Panc1 (cell line): Measurements from ENCODE around the gene SDC3. TPM values are rescaled to one million over a fixed set of nuclear protein-coding genes. Genes with fewer than 3 reads are reported as not detected.

Source experiments
- ATAC-seq: fragments of 200-7000 bp; cut with Tn5 transposase; 2 replicates; pipeline ENCODE4 v1.9.1; 2020; ENCODE audit warnings: mild to moderate bottlenecking, moderate library complexity
- BruUV-seq: library from RNA; stranded (reverse); fragments of 400-500 nt; replicated peaks from 2 replicates; lab custom pipeline; 2021; lab: Mats Ljungman, UMichigan
- CTCF ChIA-PET: fragments of 300-600 bp; sonication (Branson Sonifier 250); formaldehyde crosslinking; loops from one replicate; lab custom pipeline; 2022; ENCODE audit warnings: antibody characterized with exemption; lab: Charles Lee
- POLR2A ChIA-PET: fragments of 300-600 bp; sonication (Branson Sonifier 250); formaldehyde crosslinking; loops from one replicate; lab custom pipeline; 2022; ENCODE audit warnings: antibody characterized with exemption; lab: Charles Lee
- DNase-seq: peaks from one replicate; pipeline ENCODE4 v3.0.0-alpha.2; 2010; ENCODE audit warnings: low read depth, low spot score
- H3K27ac ChIP-seq: 2 replicates; pipeline ENCODE4 v1.5.1; 2011; ENCODE audit warnings: mild to moderate bottlenecking, low read length, inconsistent platforms
- H3K27me3 ChIP-seq: fragments of 200-500 bp; sonication (Bioruptor generic); 2 replicates; pipeline ENCODE4 v1.6.0; 2014; ENCODE audit warnings: low read length, inconsistent platforms; ENCODE audit not compliant: control insufficient read depth, insufficient read depth
- H3K36me3 ChIP-seq: fragments of 200-500 bp; sonication (Bioruptor generic); 2 replicates; pipeline ENCODE4 v1.5.1; 2014; ENCODE audit warnings: inconsistent platforms, mild to moderate bottlenecking, low read length, moderate library complexity; ENCODE audit not compliant: control insufficient read depth, insufficient read depth
- H3K4me1 ChIP-seq: 2 replicates; pipeline ENCODE4 v1.5.1; 2011; ENCODE audit warnings: inconsistent platforms, mild to moderate bottlenecking, low read length, moderate library complexity; ENCODE audit not compliant: control insufficient read depth, insufficient read depth
- H3K4me3 ChIP-seq, 2 experiments: 2 replicates each; pipeline ENCODE4 v1.5.1; 2011 to 2012; ENCODE audit warnings: low read depth in 2 of 2, low read length in 2 of 2, mild to moderate bottlenecking in 2 of 2, inconsistent platforms in 1 of 2, moderate library complexity in 1 of 2
- H3K9me3 ChIP-seq: fragments of 200-500 bp; sonication (Bioruptor generic); 2 replicates; pipeline ENCODE4 v1.5.1; 2014; ENCODE audit warnings: low read depth, mild to moderate bottlenecking, inconsistent platforms, low read length, moderate library complexity; ENCODE audit not compliant: control insufficient read depth, insufficient read depth
- POLR2AphosphoS5 ChIP-seq: IDR thresholded peaks from 2 replicates; pipeline ENCODE4 v1.6.1; 2012; ENCODE audit warnings: mild to moderate bottlenecking, low read depth, low read length, moderate library complexity
- SIN3A ChIP-seq: IDR thresholded peaks from 2 replicates; pipeline ENCODE4 v1.6.1; 2012; ENCODE audit warnings: low read depth, mild to moderate bottlenecking, low read length, moderate library complexity, borderline replicate concordance; ENCODE audit not compliant: insufficient read depth
- TCF7L2 ChIP-seq: IDR thresholded peaks from 2 replicates; pipeline ENCODE4 v1.6.1; 2011; ENCODE audit warnings: mild to moderate bottlenecking, low read depth, low read length, inconsistent platforms
- in situ Hi-C: cut with HindIII; loops from 2 replicates; pipeline ENCODE4 v1.10.0; 2016; ENCODE audit warnings: low sequenced_read_pairs, low pct_unique_long_range_greater_than_20kb
- intact Hi-C: fragments of 100-400 bp; cut with micrococcal nuclease; formaldehyde crosslinking; loops from one replicate; pipeline ENCODE4 v1.10.0; 2022; ENCODE audit not compliant: unreplicated experiment
- total RNA-seq: library from RNA; stranded (reverse); gene quantifications from one replicate; pipeline ENCODE4 v1.2.1, GENCODE V29; 2021; ENCODE audit not compliant: unreplicated experiment
- TF ChIP-seq, protein P1 (sequence below): fragments of 450-650 bp; IDR thresholded peaks from 2 replicates; pipeline ENCODE4 v1.5.1; 2017; ENCODE audit warnings: mild to moderate bottlenecking
- TF ChIP-seq, protein P2 (sequence below), 2 experiments: IDR thresholded peaks; 2 replicates each; pipeline ENCODE4 v1.6.1; 2011 to 2012; ENCODE audit warnings: low read depth in 2 of 2, control low read depth in 1 of 2, low read length in 1 of 2, mild to moderate bottlenecking in 1 of 2, moderate library complexity in 1 of 2; ENCODE audit not compliant: insufficient read depth in 1 of 2

SDC3 gene
- total RNA-seq, 1 experiment from 2014 or later: 36.1 TPM

DNA sequence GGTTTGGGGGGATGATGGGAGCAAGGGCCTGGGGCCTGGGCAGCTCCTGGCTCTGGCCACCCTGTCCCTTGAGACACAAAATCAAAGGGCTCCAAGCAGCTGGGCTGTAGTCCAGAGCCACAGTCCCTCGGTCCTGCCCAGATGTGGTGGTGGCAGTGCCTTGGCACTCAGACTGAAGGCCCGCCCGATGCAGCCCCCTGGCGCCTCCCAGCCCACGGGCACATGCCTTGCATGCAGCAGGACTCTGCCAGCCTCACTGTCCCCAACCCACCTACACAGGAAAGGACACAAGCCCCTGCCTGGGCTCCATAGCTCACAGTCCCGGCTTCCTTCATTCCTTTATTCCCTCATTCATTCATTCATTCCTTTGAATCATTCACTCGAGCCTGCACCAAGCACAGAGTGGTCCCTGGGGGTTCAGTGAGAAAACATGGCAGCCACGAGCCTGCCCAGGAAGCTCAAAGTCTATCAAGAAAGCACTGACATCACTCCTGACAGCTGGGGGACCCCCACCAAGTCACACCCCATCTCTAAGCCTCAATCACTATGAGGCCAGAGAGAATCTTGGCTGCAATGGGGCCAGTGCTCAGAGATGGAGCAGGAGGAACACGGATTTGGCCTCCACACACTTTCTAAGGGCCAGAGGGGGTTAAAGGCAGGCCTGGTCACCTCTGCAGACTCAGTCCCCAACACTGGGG, 5.8 kb downstream of the SDC3 start:
- no peaks in the 10 kb centered on the region for H3K36me3 ChIP-seq
- ChIA-PET CTCF (interaction anchor here (1.2 kb wide), 1 partner anchor 184 kb away, joined by 3 read pairs; no protein-coding TSS in a partner anchor), POLR2A (no interaction called here)
- ATAC-seq: peak; percentile 25; the same call in 1 of the 2 replicates
- H3K9me3 ChIP-seq: no peaks in the 10 kb centered on the region
- H3K27ac ChIP-seq: no peak overlapping the region
- H3K27me3 ChIP-seq: no peaks in the 10 kb centered on the region
- H3K4me3 ChIP-seq: no peak overlapping the region
- no TSS peak for BruUV-seq
- intact Hi-C loops (no loop called here), in situ Hi-C loops (loop anchor here (25.0 kb wide), 1 partner anchor 90 kb away; no protein-coding TSS in a partner anchor)
- no peak for DNase-seq
- TF ChIP-seq, protein P1, sequence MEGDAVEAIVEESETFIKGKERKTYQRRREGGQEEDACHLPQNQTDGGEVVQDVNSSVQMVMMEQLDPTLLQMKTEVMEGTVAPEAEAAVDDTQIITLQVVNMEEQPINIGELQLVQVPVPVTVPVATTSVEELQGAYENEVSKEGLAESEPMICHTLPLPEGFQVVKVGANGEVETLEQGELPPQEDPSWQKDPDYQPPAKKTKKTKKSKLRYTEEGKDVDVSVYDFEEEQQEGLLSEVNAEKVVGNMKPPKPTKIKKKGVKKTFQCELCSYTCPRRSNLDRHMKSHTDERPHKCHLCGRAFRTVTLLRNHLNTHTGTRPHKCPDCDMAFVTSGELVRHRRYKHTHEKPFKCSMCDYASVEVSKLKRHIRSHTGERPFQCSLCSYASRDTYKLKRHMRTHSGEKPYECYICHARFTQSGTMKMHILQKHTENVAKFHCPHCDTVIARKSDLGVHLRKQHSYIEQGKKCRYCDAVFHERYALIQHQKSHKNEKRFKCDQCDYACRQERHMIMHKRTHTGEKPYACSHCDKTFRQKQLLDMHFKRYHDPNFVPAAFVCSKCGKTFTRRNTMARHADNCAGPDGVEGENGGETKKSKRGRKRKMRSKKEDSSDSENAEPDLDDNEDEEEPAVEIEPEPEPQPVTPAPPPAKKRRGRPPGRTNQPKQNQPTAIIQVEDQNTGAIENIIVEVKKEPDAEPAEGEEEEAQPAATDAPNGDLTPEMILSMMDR: no peak
- TF ChIP-seq POLR2AphosphoS5 (no peak), SIN3A (no peak), TCF7L2 (no peak)
- TF ChIP-seq, protein P2, sequence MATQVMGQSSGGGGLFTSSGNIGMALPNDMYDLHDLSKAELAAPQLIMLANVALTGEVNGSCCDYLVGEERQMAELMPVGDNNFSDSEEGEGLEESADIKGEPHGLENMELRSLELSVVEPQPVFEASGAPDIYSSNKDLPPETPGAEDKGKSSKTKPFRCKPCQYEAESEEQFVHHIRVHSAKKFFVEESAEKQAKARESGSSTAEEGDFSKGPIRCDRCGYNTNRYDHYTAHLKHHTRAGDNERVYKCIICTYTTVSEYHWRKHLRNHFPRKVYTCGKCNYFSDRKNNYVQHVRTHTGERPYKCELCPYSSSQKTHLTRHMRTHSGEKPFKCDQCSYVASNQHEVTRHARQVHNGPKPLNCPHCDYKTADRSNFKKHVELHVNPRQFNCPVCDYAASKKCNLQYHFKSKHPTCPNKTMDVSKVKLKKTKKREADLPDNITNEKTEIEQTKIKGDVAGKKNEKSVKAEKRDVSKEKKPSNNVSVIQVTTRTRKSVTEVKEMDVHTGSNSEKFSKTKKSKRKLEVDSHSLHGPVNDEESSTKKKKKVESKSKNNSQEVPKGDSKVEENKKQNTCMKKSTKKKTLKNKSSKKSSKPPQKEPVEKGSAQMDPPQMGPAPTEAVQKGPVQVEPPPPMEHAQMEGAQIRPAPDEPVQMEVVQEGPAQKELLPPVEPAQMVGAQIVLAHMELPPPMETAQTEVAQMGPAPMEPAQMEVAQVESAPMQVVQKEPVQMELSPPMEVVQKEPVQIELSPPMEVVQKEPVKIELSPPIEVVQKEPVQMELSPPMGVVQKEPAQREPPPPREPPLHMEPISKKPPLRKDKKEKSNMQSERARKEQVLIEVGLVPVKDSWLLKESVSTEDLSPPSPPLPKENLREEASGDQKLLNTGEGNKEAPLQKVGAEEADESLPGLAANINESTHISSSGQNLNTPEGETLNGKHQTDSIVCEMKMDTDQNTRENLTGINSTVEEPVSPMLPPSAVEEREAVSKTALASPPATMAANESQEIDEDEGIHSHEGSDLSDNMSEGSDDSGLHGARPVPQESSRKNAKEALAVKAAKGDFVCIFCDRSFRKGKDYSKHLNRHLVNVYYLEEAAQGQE (IDR thresholded peaks at IDR 0.05; ENCODE audit: insufficient read depth in 1 of 2, low read depth in 2 of 2, low read length in 1 of 2): no peak
- H3K4me1 ChIP-seq: peaks cover 17% of the 10 kb centered on the region

DNA sequence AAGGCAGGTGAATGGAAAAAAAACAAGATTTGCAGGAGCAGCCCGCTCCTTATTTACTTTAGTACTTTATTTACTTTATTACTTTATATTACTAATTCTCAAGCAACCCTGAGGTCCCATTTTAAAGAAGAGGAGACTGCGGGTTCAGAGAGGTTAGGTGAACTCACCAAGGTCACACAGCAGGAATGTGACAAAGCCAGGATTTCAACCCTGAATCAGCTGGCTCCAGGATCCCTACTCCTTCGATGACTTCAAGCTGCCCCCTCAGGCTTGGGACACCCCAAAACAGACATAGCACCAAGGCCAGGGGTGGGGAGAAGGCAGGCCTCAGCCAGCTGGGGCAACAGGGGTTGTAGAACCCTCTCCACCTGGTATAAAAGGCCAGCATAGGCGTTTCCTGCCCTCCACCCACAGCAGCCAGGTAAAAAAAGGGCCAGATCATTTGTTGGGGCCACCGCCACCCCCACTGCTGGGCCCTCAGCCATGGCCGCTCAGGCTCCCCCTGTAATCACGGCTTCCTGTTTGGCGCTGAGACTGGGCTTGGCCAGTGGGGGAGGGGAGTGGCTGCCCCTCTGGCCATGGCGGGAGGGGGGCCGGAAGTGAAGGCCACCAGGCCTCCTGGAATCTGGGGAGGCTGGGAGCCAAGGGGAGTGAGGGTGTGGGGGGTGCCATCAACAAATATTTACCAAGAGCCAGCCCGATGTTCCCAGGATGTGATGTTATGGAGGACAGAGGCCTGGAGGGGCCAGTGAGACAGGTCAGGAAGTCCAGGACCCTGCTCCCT, 6.6 kb downstream of the SDC3 start:
- Histone ChIP-seq H3K27me3 (no peaks in the 10 kb centered on the region), H3K36me3 (no peaks in the 10 kb centered on the region), H3K9me3 (no peaks in the 10 kb centered on the region), H3K4me3 (no peak overlapping the region), H3K27ac (no peak overlapping the region), H3K4me1 (peaks cover 17% of the 10 kb centered on the region)
- DNase-seq: no peak
- TF ChIP-seq POLR2AphosphoS5: no peak
- no peak for TF ChIP-seq TCF7L2
- no peak for TF ChIP-seq SIN3A
- TF ChIP-seq, protein P1: no peak
- TF ChIP-seq, protein P2 (IDR thresholded peaks at IDR 0.05; ENCODE audit: insufficient read depth in 1 of 2, low read depth in 2 of 2, low read length in 1 of 2): no peak
- BruUV-seq: no TSS peak
- CTCF ChIA-PET: no interaction called here
- in situ Hi-C loops (loop anchor here (25.0 kb wide), 1 partner anchor 90 kb away; no protein-coding TSS in a partner anchor), intact Hi-C loops (no loop called here)
- POLR2A ChIA-PET: no interaction called here
- ATAC-seq: 0 out of 2 replicates have a peak, but pooled peaks have one; percentile 5
